Lower lobe of right lung (tissue), 2 donors: ENCODE results near the gene PIK3CG. TPM values are rescaled to one million over a fixed set of nuclear protein-coding genes. Genes with fewer than 3 reads are reported as not detected.
"Not testable (repeated sequence)": the region's sequence is repeated elsewhere in the genome, so short reads cannot be mapped to it uniquely, and the experiment has no call there.

Experiments
- ATAC-seq, 2 donors: fragments of 200-7000 bp; cut with Tn5 transposase; one replicate each; pipeline ENCODE4 v1.9.1; 2020 to 2022; ENCODE audit warnings: mild to moderate bottlenecking in 2 of 2, moderate library complexity in 2 of 2
- DNase-seq: peaks from one replicate; pipeline ENCODE4 v3.0.0-alpha.2; 2020
- H3K27ac ChIP-seq: fragments of 200-600 bp; one replicate; pipeline ENCODE4 v1.8.0; 2022
- H3K27me3 ChIP-seq: fragments of 200-600 bp; one replicate; pipeline ENCODE4 v1.8.0; 2022; ENCODE audit warnings: low read depth
- H3K36me3 ChIP-seq: fragments of 200-600 bp; one replicate; pipeline ENCODE4 v1.8.0; 2022; ENCODE audit warnings: mild to moderate bottlenecking
- H3K4me1 ChIP-seq: fragments of 200-600 bp; one replicate; pipeline ENCODE4 v1.8.0; 2022
- H3K4me3 ChIP-seq: fragments of 200-600 bp; one replicate; pipeline ENCODE4 v1.8.0; 2022; ENCODE audit warnings: mild to moderate bottlenecking
- H3K9me3 ChIP-seq: fragments of 200-600 bp; one replicate; pipeline ENCODE4 v1.8.0; 2022
- intact Hi-C: fragments of 100-400 bp; cut with DNase I; formaldehyde crosslinking; loops from one replicate; pipeline ENCODE4 v1.11.0; 2022
- total RNA-seq: library from RNA; stranded (reverse); fragmentation: NEBNext Ultra II Directional; extraction: Animal tissue kit (Norgen Biotek cat#: 25700); gene quantifications from one replicate; pipeline ENCODE4 v1.2.1, GENCODE V29; 2021
- TF ChIP-seq, protein P1 (sequence below): fragments of 200-600 bp; IDR thresholded peaks from one replicate; pipeline ENCODE4 v1.8.0; 2022; ENCODE audit warnings: antibody characterized with exemption, mild to moderate bottlenecking
- donor health status: DM: no; HTN: yes; CAD: no; lungs with severe emphysema.

PIK3CG gene
- total RNA-seq, 1 donor from 2014 or later, result 14.9 TPM

DNA sequence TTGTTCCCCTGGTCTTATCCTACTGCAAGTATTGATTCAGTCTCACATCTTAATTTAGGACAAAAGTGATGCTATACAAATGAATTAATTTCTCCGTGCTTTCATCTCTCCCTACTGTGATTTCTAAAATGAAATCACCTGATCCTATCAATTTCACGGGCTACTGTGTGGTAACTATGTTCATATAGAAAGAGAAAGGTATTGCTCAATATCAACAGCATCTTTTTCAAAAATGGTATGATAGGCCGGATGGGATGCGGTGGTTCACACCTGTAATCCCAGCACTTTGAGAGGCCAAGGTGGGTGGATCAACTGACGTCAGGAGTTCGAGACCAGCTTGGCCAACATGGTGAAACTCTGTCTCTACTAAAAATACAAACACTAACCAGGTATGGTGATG, 71.2 kb downstream of the PIK3CG start:
- no peaks in the 10 kb centered on the region for H3K36me3 ChIP-seq
- H3K9me3 ChIP-seq, result no peaks in the 10 kb centered on the region
- TF ChIP-seq, protein P1, sequence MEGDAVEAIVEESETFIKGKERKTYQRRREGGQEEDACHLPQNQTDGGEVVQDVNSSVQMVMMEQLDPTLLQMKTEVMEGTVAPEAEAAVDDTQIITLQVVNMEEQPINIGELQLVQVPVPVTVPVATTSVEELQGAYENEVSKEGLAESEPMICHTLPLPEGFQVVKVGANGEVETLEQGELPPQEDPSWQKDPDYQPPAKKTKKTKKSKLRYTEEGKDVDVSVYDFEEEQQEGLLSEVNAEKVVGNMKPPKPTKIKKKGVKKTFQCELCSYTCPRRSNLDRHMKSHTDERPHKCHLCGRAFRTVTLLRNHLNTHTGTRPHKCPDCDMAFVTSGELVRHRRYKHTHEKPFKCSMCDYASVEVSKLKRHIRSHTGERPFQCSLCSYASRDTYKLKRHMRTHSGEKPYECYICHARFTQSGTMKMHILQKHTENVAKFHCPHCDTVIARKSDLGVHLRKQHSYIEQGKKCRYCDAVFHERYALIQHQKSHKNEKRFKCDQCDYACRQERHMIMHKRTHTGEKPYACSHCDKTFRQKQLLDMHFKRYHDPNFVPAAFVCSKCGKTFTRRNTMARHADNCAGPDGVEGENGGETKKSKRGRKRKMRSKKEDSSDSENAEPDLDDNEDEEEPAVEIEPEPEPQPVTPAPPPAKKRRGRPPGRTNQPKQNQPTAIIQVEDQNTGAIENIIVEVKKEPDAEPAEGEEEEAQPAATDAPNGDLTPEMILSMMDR, result no peak
- no peaks in the 10 kb centered on the region for H3K4me1 ChIP-seq
- H3K27ac ChIP-seq, result no peak overlapping the region
- ATAC-seq, result no peak
- no peaks in the 10 kb centered on the region for H3K27me3 ChIP-seq
- intact Hi-C loops, result no loop called here
- no peak overlapping the region for H3K4me3 ChIP-seq
- DNase-seq, result no peak

DNA sequence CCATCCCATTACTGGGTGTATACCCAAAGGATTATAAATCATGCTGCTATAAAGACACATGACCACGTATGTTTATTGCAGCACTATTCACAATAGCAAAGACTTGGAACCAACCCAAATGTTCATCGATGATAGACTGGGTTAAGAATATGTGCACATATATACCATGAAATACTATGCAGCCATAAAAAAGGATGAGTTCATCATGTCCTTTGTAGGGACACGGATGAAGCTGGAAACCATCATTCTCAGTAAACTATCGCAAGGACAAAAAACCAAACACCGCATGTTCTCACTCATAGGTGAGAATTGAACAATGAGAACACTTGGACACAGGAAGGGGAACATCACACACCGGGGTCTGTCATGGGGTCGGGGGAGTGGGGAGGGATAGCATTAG, 73.0 kb downstream of the PIK3CG start:
- ATAC-seq, result not testable (repeated sequence)

DNA sequence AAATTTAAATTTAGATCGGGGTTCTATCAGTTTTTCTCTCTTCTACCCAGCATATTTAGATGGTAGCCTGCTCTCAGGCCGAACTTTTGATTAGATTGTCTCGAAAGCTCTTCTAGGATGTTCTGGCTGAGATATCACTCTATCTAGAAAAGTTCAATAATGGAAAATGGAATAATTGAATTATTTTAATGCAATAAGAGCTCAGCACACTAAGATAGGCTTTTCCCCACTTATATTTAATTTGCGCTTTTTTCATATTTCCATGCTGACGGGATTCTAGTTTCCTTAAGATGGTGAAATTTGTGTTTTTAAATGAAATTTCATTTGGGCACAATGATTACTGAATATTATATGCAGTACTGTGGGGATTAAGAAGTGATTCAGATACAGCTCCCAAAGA, 73.7 kb downstream of the PIK3CG start:
- DNase-seq (no peak), ATAC-seq (no peak)
- Histone ChIP-seq H3K36me3 (no peaks in the 10 kb centered on the region), H3K27ac (no peak overlapping the region), H3K4me1 (no peaks in the 10 kb centered on the region), H3K27me3 (no peaks in the 10 kb centered on the region), H3K4me3 (no peak overlapping the region), H3K9me3 (no peaks in the 10 kb centered on the region)
- intact Hi-C loops, result no loop called here
- TF ChIP-seq, protein P1, result no peak

More for the DNA sequence above, 73.0 kb downstream of the PIK3CG start:
- H3K27me3 ChIP-seq, H3K27ac ChIP-seq, H3K36me3 ChIP-seq, intact Hi-C loops, H3K4me1 ChIP-seq, H3K9me3 ChIP-seq, DNase-seq, H3K4me3 ChIP-seq: not testable (repeated sequence)

DNA sequence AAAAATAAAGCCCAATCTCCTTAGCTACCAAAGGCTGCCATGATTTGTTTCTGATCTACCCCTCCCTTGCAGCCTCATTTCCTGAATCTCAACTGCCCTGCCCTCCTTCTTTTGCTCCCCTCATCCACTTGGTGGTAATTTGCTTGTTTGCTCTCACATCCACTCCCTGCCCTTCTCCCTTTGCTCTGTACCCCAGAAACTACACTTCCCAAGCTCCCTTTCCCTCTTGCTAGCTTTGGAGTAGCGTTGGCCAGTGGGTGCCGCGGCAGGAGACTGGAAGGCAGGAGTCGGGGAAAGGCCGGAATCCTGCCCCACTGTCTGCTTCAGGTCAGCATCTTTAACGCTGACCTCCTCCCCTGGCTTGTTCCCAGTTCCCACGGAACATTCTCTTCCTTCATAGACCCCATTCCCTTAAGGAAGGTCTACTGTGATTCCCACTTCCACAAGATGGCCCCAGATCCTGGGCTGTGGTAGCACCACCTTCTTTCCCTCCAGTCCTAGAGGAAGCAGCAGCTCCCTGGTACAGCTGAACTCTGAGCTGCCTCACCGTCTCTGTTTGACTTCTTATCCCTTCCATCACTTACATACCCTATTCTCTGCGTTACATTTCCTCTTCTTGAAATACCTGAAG, 79.1 kb downstream of the PIK3CG start:
- Histone ChIP-seq H3K27me3 (no peaks in the 10 kb centered on the region), H3K4me3 (no peak overlapping the region), H3K4me1 (no peaks in the 10 kb centered on the region), H3K9me3 (no peaks in the 10 kb centered on the region), H3K27ac (no peak overlapping the region), H3K36me3 (no peaks in the 10 kb centered on the region)
- ATAC-seq (no peak), DNase-seq (no peak)
- intact Hi-C loops, result no loop called here
- TF ChIP-seq, protein P1, result no peak

DNA sequence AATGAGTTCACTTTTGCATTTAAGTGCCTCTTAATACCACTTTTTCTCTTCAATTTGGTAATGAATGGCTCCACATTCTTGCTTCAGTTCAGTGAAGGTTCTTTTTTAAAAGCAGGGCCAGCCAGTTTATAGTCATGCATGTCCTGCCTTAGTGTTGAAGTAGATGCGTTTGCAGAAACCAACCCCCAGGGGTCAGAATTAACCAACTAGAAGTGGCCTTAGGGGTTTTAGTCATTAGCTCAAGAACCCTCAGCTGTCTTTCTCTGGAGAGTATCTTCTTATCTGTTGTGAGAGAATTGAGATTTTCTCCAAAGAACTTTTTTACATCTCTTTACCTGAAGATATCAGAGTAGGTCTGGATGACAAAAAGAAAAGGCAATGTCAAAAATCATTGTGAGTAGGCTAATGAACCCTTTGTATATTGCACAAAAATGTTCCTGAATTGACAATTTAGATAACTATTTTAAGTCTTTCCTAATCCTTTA, 82.2 kb downstream of the PIK3CG start:
- TF ChIP-seq, protein P1, result peak; percentile 61
- no peaks in the 10 kb centered on the region for H3K4me1 ChIP-seq
- H3K27me3 ChIP-seq, result no peaks in the 10 kb centered on the region
- DNase-seq, result no peak
- H3K9me3 ChIP-seq, result no peaks in the 10 kb centered on the region
- no peak overlapping the region for H3K4me3 ChIP-seq
- H3K36me3 ChIP-seq, result no peaks in the 10 kb centered on the region
- peak; percentile 80 to 81 for ATAC-seq
- intact Hi-C loops, result loop anchor here (5.0 kb wide), 1 partner anchor 200 kb away; no protein-coding TSS in a partner anchor
- H3K27ac ChIP-seq, result no peak overlapping the region

DNA sequence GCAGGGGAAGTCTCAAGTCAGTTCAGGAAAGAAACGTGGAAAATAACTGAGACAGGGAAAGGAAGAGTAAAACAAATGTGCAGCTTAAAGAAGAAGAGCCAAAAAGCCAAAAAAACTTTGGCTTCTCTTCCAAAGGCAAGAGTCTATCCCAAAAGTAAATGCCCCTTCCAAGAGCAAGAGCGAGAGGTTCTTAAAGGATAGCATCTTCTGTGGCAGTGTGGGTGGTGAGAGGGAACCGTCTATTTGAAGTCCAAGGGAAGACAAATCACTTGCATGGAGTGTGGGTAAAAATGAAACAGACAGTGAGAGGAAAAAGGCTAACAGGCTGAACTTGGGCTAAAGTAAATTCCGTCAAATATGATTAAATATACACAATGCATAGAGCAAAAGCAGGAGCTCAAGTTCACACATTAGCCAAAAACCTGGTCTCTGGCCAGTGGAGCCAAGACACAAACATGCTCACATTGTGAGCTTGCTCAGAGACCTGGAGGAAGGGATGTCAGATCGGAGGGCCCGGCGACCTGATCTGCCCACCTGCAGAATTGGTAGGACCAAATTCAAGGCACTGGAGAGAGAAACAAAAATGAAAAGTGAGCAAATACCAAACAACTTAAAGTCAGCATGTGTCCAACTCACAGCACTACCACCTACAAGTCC, 87.0 kb downstream of the PIK3CG start:
- TF ChIP-seq, protein P1, result no peak
- intact Hi-C loops, result no loop called here
- no peak overlapping the region for H3K4me3 ChIP-seq
- no peaks in the 10 kb centered on the region for H3K27me3 ChIP-seq
- DNase-seq (no peak), ATAC-seq (no peak)
- H3K27ac ChIP-seq, result peak overlapping the region; percentile 19
- no peaks in the 10 kb centered on the region for H3K36me3 ChIP-seq
- no peaks in the 10 kb centered on the region for H3K4me1 ChIP-seq
- no peaks in the 10 kb centered on the region for H3K9me3 ChIP-seq
